Activated naive CD4-positive, alpha-beta T cell treated with anti-CD3 and anti-CD28 coated beads, Interleukin-2, amount 10 ng/mL, durations not matched to agents 7 days and 5 days (primary cell): ENCODE measurements around the gene BCAS3.
"Not testable (repeated sequence)": the region's sequence is repeated elsewhere in the genome, so short reads cannot be mapped to it uniquely, and the experiment has no call there.

Source experiments
- CTCF ChIA-PET: fragments of 350-600 bp; sonication (Branson Sonifier 250); formaldehyde crosslinking; loops from one replicate; lab custom pipeline; 2021; ENCODE audit warnings: antibody characterized with exemption; lab: Charles Lee
- DNase-seq: peaks from one replicate; pipeline ENCODE4 v3.0.0-alpha.2; 2020
- H3K27ac Mint-ChIP-seq: one replicate; pipeline ENCODE4 v1.8.0; 2021; ENCODE audit warnings: mild to moderate bottlenecking, moderate library complexity, mixed read lengths
- H3K27me3 Mint-ChIP-seq: one replicate; pipeline ENCODE4 v1.8.0; 2021; ENCODE audit warnings: mild to moderate bottlenecking, mixed read lengths
- H3K36me3 Mint-ChIP-seq: one replicate; pipeline ENCODE4 v1.8.0; 2021; ENCODE audit warnings: mixed read lengths
- H3K4me1 Mint-ChIP-seq: one replicate; pipeline ENCODE4 v1.8.0; 2021; ENCODE audit warnings: mixed read lengths
- H3K4me3 Mint-ChIP-seq: one replicate; pipeline ENCODE4 v1.8.0; 2021; ENCODE audit warnings: mild to moderate bottlenecking, moderate library complexity, mixed read lengths
- H3K9me3 Mint-ChIP-seq: one replicate; pipeline ENCODE4 v1.8.0; 2021; ENCODE audit warnings: mixed read lengths

BCAS3 gene

DNA sequence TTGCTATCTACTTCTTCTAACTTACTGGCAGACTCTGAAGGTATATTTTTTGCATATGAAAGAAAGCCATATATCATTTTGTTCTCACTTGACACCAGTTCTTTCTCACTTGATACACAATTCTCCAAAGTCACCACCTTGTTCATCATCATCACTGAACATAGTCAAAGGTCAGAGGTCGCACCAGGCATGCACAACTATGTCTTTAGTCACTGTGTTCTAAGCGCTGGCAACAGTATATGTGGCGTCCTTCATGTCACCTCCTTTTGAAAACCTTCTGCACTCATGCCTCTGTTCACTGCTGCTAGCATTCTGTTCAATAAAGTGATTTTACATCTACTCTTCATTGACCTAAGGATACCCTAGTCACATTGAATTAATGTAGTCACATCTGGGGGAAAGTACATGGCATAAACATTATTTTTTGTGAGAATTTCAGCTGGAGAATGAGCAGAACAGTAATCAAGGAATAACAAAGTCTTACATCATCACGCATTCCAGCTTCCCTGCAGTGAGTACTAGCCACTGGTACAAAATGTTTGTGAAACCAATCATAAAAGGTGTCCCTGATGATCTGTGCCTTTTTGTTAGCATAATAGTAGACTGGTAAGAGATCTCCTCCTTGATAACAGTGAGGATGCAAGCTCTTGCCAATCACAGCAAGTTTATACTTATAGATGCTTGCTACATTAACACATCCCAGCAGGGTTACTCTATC, 754.1 kb downstream of the BCAS3 start:
- no peak overlapping the region for H3K4me3 Mint-ChIP-seq
- H3K9me3 Mint-ChIP-seq: no peaks in the 10 kb centered on the region
- H3K36me3 Mint-ChIP-seq: no peaks in the 10 kb centered on the region
- no peak overlapping the region for H3K27ac Mint-ChIP-seq
- CTCF ChIA-PET: no interaction called here
- no peak for DNase-seq
- H3K4me1 Mint-ChIP-seq: no peaks in the 10 kb centered on the region
- peaks cover 29% of the 10 kb centered on the region for H3K27me3 Mint-ChIP-seq

DNA sequence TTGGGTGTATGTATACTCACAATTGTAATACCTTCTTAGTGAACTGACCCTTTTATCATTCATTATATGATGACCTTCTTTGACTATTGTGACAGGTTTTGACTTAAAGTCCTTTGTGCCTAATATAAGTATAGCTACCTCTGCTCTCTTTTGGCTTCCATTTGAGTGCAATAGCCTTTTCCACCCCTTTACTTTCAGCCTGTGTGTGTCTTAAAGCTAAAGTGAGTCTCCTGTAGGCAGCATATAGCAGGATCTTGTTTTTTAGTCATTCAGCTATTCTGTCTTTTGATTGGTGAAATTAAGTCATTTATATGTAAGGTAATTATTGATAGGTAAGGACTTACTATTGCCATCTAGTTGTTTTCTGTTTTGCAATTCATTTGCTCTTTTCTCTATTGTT, 758.6 kb downstream of the BCAS3 start:
- H3K9me3 Mint-ChIP-seq: peaks cover 7% of the 10 kb centered on the region
- no peaks in the 10 kb centered on the region for H3K36me3 Mint-ChIP-seq
- no peaks in the 10 kb centered on the region for H3K4me1 Mint-ChIP-seq
- H3K27ac Mint-ChIP-seq: no peak overlapping the region
- CTCF ChIA-PET: interaction anchor here (1.1 kb wide), 1 partner anchor 23 kb away, joined by 4 read pairs; no protein-coding TSS in a partner anchor
- H3K4me3 Mint-ChIP-seq: no peak overlapping the region
- DNase-seq: no peak
- H3K27me3 Mint-ChIP-seq: peaks cover 53% of the 10 kb centered on the region

DNA sequence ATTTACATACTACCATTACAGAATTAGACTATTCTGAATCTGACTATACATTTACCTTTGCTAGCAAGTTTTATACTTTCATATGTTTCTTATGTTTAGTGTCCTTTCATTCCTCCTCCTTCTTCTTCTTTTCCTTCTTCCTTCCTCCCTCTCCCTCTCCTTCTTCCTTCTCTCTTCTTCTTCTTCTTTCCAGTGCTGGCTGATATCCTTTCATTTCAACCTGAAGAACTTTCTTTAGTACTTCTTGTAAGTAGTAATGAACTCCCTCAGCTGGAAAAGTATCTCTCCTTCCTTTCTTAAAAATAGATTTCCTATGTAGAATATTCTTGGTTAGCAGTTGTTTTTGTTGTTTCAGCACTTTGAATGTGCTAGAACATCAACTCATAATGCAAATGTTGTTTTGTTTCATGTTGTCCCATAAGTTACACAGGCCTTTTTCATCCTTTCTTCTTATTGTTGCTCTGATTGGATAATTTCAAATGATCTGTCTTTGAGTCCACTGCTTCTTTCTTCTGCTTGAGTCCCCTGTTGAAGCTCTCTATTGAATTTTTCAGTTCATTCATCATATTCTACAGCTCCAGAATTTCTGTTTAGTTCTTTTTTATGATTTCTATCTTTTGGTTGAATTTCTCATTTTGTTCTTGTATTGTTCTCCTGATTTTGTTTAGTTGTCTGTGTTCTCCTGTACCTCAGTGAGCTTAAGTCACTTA, 759.5 kb downstream of the BCAS3 start:
- H3K27ac Mint-ChIP-seq: no peak overlapping the region
- CTCF ChIA-PET: interaction anchor here (1.1 kb wide), 1 partner anchor 24 kb away, joined by 4 read pairs; no protein-coding TSS in a partner anchor

DNA sequence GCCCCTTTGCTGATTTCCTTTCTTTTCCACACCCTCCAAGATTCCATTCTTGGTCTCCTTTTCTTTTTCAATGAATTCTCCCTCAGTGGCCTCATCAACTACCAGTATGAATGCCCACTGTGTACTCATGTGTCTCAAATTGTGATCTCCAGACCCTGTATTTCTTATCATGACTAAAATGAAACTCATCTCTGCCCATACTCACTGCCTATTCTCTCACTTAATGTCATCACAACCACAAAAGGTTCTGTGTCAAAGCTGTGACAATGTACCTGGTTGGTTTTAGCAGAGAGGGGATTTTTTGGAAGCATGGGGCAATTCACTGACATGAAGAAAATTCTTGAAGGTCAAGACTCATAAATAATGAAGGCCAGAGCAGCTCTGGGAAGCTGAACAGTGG, 763.0 kb downstream of the BCAS3 start:
- H3K27me3 Mint-ChIP-seq: peaks cover 61% of the 10 kb centered on the region
- H3K36me3 Mint-ChIP-seq: no peaks in the 10 kb centered on the region
- no peak overlapping the region for H3K27ac Mint-ChIP-seq
- no peak for DNase-seq
- CTCF ChIA-PET: no interaction called here
- no peak overlapping the region for H3K4me3 Mint-ChIP-seq
- H3K4me1 Mint-ChIP-seq: no peaks in the 10 kb centered on the region
- H3K9me3 Mint-ChIP-seq: peaks cover 7% of the 10 kb centered on the region

More for the DNA sequence above, 759.5 kb downstream of the BCAS3 start:
- Mint-ChIP-seq H3K4me3 (no peak overlapping the region), H3K4me1 (no peaks in the 10 kb centered on the region), H3K27me3 (peaks cover 53% of the 10 kb centered on the region), H3K36me3 (no peaks in the 10 kb centered on the region), H3K9me3 (peaks cover 7% of the 10 kb centered on the region)
- no peak for DNase-seq

DNA sequence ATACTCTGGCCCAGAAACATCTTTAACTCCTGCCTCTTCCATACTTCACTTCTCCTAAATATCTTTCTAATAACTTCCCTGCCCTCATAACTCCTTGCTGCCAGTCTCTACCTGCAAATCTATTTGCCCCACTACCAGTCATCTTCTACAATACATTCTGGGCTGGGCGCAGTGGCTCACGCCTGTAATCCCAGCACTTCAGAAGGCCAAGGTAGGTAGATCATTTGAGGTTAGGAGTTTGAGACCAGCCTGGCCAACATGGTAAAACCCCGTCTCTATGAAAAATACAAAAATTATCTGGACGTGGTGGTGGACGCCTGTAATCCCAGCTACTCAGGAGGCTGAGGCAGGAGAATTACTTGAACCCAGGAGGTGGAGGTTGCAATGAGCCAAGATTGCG, 763.9 kb downstream of the BCAS3 start:
- H3K27me3 Mint-ChIP-seq: peaks cover 63% of the 10 kb centered on the region
- DNase-seq, H3K36me3 Mint-ChIP-seq, H3K4me1 Mint-ChIP-seq, H3K4me3 Mint-ChIP-seq, H3K9me3 Mint-ChIP-seq, CTCF ChIA-PET, H3K27ac Mint-ChIP-seq: not testable (repeated sequence)

DNA sequence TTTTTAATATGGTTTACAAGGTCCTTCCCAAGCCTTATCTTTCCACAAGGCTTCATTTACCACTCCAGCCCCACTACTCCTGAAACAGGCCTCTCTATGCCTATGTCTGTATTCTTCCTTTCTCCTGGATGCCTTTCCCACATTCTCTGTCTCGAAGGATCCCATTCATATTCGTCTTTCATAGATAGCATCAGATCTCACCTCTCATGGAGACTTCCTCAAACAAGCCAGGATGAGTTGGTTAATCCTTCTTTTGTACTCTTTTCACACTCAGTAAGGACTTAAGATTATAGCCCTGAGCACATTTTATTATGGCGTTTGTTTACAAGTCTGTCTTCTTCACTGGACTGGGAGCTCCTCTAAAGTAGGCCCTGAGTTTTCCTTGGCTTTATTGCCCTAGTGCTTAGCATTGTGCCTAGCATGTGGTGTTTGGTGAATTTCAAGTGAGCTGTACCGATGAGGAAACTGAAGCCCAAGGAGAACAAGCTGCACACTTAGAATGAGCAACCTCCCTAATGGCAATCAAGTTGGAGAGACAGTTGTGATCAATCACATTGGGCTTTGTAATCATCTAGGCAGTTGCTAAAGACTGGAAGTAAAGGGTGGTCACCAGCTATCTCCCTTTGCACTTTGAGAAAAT, 764.6 kb downstream of the BCAS3 start:
- Mint-ChIP-seq H3K36me3 (no peaks in the 10 kb centered on the region), H3K4me1 (no peaks in the 10 kb centered on the region), H3K27me3 (peaks cover 63% of the 10 kb centered on the region), H3K27ac (no peak overlapping the region), H3K4me3 (no peak overlapping the region), H3K9me3 (peaks cover 3% of the 10 kb centered on the region)
- DNase-seq: no peak
- CTCF ChIA-PET: no interaction called here
